ENCODE measurements around the gene TAGAP. TPM values are rescaled to one million over a fixed set of nuclear protein-coding genes. Genes with fewer than 3 reads are reported as not detected.
"Not testable (repeated sequence)": the region's sequence is repeated elsewhere in the genome, so short reads cannot be mapped to it uniquely, and the experiment has no call there.

TAGAP gene
- polyA plus RNA-seq, 1 donor, result 2.3 TPM

- Histone ChIP-seq H3K9me3 (ENCODE audit: control insufficient read depth, low read depth, low read length) (no peaks in the 10 kb centered on the region), H3K36me3 (ENCODE audit: control insufficient read depth, insufficient read depth, low read length) (no peaks in the 10 kb centered on the region), H3K4me3 (ENCODE audit: low read length) (no peak overlapping the region), H3K27ac (ENCODE audit: low read length) (no peak overlapping the region), H3K27me3 (ENCODE audit: control insufficient read depth, insufficient read depth, low read length) (peaks cover 5% of the 10 kb centered on the region), H3K4me1 (ENCODE audit: control insufficient read depth, insufficient read depth, low read length) (peaks cover 2% of the 10 kb centered on the region)
- WGBS (ENCODE audit: insufficient coverage, low lambda C conversion rate), result 100% methylated on average over 1 of the region's 7 CpGs
- DNase-seq, result no peak
Observed at GRCh38 chr6:159045801-159046200, 1.0 kb upstream of the TAGAP start.

GRCh38 chr6:159043947-159044346 is 844 bp downstream of the TAGAP start:
- H3K9me3 ChIP-seq (ENCODE audit: control insufficient read depth, low read depth, low read length), result no peaks in the 10 kb centered on the region
- no peaks in the 10 kb centered on the region for H3K36me3 ChIP-seq (ENCODE audit: control insufficient read depth, insufficient read depth, low read length)
- DNase-seq, result no peak
- peaks cover 5% of the 10 kb centered on the region for H3K27me3 ChIP-seq (ENCODE audit: control insufficient read depth, insufficient read depth, low read length)
- H3K4me1 ChIP-seq (ENCODE audit: control insufficient read depth, insufficient read depth, low read length), result peaks cover 2% of the 10 kb centered on the region
- no peak overlapping the region for H3K27ac ChIP-seq (ENCODE audit: low read length)
- peak overlapping the region; percentile 10 for H3K4me3 ChIP-seq (ENCODE audit: low read length)
- 90% methylated on average over 5 of the region's 7 CpGs for WGBS (ENCODE audit: insufficient coverage, low lambda C conversion rate)

GRCh38 chr6:159043251-159043650 is 1.5 kb downstream of the TAGAP start:
- Histone ChIP-seq H3K4me3 (ENCODE audit: low read length) (no peak overlapping the region), H3K9me3 (ENCODE audit: control insufficient read depth, low read depth, low read length) (no peaks in the 10 kb centered on the region), H3K27me3 (ENCODE audit: control insufficient read depth, insufficient read depth, low read length) (peaks cover 5% of the 10 kb centered on the region), H3K27ac (ENCODE audit: low read length) (no peak overlapping the region), H3K36me3 (ENCODE audit: control insufficient read depth, insufficient read depth, low read length) (no peaks in the 10 kb centered on the region), H3K4me1 (ENCODE audit: control insufficient read depth, insufficient read depth, low read length) (peaks cover 2% of the 10 kb centered on the region)
- no CpG with 5 or more reads among the region's 6 CpGs for WGBS (ENCODE audit: insufficient coverage, low lambda C conversion rate)
- DNase-seq, result no peak

GRCh38 chr6:159042826-159043181 is 2.0 kb downstream of the TAGAP start:
- peaks cover 5% of the 10 kb centered on the region for H3K27me3 ChIP-seq (ENCODE audit: control insufficient read depth, insufficient read depth, low read length)
- no peaks in the 10 kb centered on the region for H3K36me3 ChIP-seq (ENCODE audit: control insufficient read depth, insufficient read depth, low read length)
- H3K4me3 ChIP-seq (ENCODE audit: low read length), result no peak overlapping the region
- WGBS (ENCODE audit: insufficient coverage, low lambda C conversion rate), result 0% methylated on average over 1 of the region's 5 CpGs
- peaks cover 2% of the 10 kb centered on the region for H3K4me1 ChIP-seq (ENCODE audit: control insufficient read depth, insufficient read depth, low read length)
- H3K27ac ChIP-seq (ENCODE audit: low read length), result no peak overlapping the region
- H3K9me3 ChIP-seq (ENCODE audit: control insufficient read depth, low read depth, low read length), result no peaks in the 10 kb centered on the region
- DNase-seq, result no peak

GRCh38 chr6:159042003-159042825 is 2.6 kb downstream of the TAGAP start:
- peaks cover 2% of the 10 kb centered on the region for H3K4me1 ChIP-seq (ENCODE audit: control insufficient read depth, insufficient read depth, low read length)
- 43% methylated on average over 6 of the region's 14 CpGs for WGBS (ENCODE audit: insufficient coverage, low lambda C conversion rate)
- DNase-seq, result peak; percentile 71 to 79
- H3K9me3 ChIP-seq (ENCODE audit: control insufficient read depth, low read depth, low read length), result no peaks in the 10 kb centered on the region
- no peak overlapping the region for H3K4me3 ChIP-seq (ENCODE audit: low read length)
- no peak overlapping the region for H3K27ac ChIP-seq (ENCODE audit: low read length)
- peaks cover 5% of the 10 kb centered on the region for H3K27me3 ChIP-seq (ENCODE audit: control insufficient read depth, insufficient read depth, low read length)
- no peaks in the 10 kb centered on the region for H3K36me3 ChIP-seq (ENCODE audit: control insufficient read depth, insufficient read depth, low read length)

GRCh38 chr6:159041181-159041580 is 3.6 kb downstream of the TAGAP start:
- H3K9me3 ChIP-seq (ENCODE audit: control insufficient read depth, low read depth, low read length), result no peaks in the 10 kb centered on the region
- no peaks in the 10 kb centered on the region for H3K36me3 ChIP-seq (ENCODE audit: control insufficient read depth, insufficient read depth, low read length)
- no peak overlapping the region for H3K4me3 ChIP-seq (ENCODE audit: low read length)
- no peak overlapping the region for H3K27ac ChIP-seq (ENCODE audit: low read length)
- H3K27me3 ChIP-seq (ENCODE audit: control insufficient read depth, insufficient read depth, low read length), result peaks cover 5% of the 10 kb centered on the region
- no peak for DNase-seq
- H3K4me1 ChIP-seq (ENCODE audit: control insufficient read depth, insufficient read depth, low read length), result peaks cover 2% of the 10 kb centered on the region
- 100% methylated on average over 3 of the region's 7 CpGs for WGBS (ENCODE audit: insufficient coverage, low lambda C conversion rate)

- Histone ChIP-seq H3K27ac (ENCODE audit: low read length) (no peak overlapping the region), H3K9me3 (ENCODE audit: control insufficient read depth, low read depth, low read length) (no peaks in the 10 kb centered on the region), H3K4me1 (ENCODE audit: control insufficient read depth, insufficient read depth, low read length) (peaks cover 2% of the 10 kb centered on the region), H3K4me3 (ENCODE audit: low read length) (no peak overlapping the region), H3K36me3 (ENCODE audit: control insufficient read depth, insufficient read depth, low read length) (no peaks in the 10 kb centered on the region), H3K27me3 (ENCODE audit: control insufficient read depth, insufficient read depth, low read length) (peaks cover 2% of the 10 kb centered on the region)
- WGBS (ENCODE audit: insufficient coverage, low lambda C conversion rate), result 100% methylated on average over 1 of the region's 1 CpG
- DNase-seq, result no peak
Observed at GRCh38 chr6:159039885-159040258, 4.9 kb downstream of the TAGAP start.

GRCh38 chr6:159038914-159039884 is 5.6 kb downstream of the TAGAP start:
- Histone ChIP-seq H3K36me3 (ENCODE audit: control insufficient read depth, insufficient read depth, low read length) (no peaks in the 10 kb centered on the region), H3K27ac (ENCODE audit: low read length) (no peak overlapping the region), H3K4me1 (ENCODE audit: control insufficient read depth, insufficient read depth, low read length) (peaks cover 2% of the 10 kb centered on the region), H3K27me3 (ENCODE audit: control insufficient read depth, insufficient read depth, low read length) (peaks cover 2% of the 10 kb centered on the region), H3K4me3 (ENCODE audit: low read length) (no peak overlapping the region), H3K9me3 (ENCODE audit: control insufficient read depth, low read depth, low read length) (no peaks in the 10 kb centered on the region)
- DNase-seq, result no peak
- 91% methylated on average over 5 of the region's 8 CpGs for WGBS (ENCODE audit: insufficient coverage, low lambda C conversion rate)

GRCh38 chr6:159038318-159038717 is 6.5 kb downstream of the TAGAP start:
- not testable (repeated sequence) for DNase-seq; H3K4me1 ChIP-seq (ENCODE audit: control insufficient read depth, insufficient read depth, low read length)

GRCh38 chr6:159037756-159038290 is 7.0 kb downstream of the TAGAP start:
- no peaks in the 10 kb centered on the region for H3K9me3 ChIP-seq (ENCODE audit: control insufficient read depth, low read depth, low read length)
- 55% methylated on average over 2 of the region's 5 CpGs for WGBS (ENCODE audit: insufficient coverage, low lambda C conversion rate)
- no peak overlapping the region for H3K4me3 ChIP-seq (ENCODE audit: low read length)
- H3K36me3 ChIP-seq (ENCODE audit: control insufficient read depth, insufficient read depth, low read length), result no peaks in the 10 kb centered on the region
- no peak for DNase-seq
- H3K27ac ChIP-seq (ENCODE audit: low read length), result no peak overlapping the region
- peaks cover 2% of the 10 kb centered on the region for H3K4me1 ChIP-seq (ENCODE audit: control insufficient read depth, insufficient read depth, low read length)
- no peaks in the 10 kb centered on the region for H3K27me3 ChIP-seq (ENCODE audit: control insufficient read depth, insufficient read depth, low read length)

More at GRCh38 chr6:159038318-159038717, 6.5 kb downstream of the TAGAP start:
- H3K27ac ChIP-seq (ENCODE audit: low read length); H3K27me3 ChIP-seq (ENCODE audit: control insufficient read depth, insufficient read depth, low read length); H3K36me3 ChIP-seq (ENCODE audit: control insufficient read depth, insufficient read depth, low read length); H3K9me3 ChIP-seq (ENCODE audit: control insufficient read depth, low read depth, low read length); H3K4me3 ChIP-seq (ENCODE audit: low read length): not testable (repeated sequence)
- no CpG with 5 or more reads among the region's 12 CpGs for WGBS (ENCODE audit: insufficient coverage, low lambda C conversion rate)

All from large intestine (tissue), 3 donors.